Measurements from ENCODE around the gene CNOT3. TPM values are rescaled to one million over a fixed set of nuclear protein-coding genes. Genes with fewer than 3 reads are reported as not detected.

Gene CNOT3
- total and polyA plus RNA-seq, 8 donors, result 16.8 to 40.0 (median 22.5) TPM

DNA sequence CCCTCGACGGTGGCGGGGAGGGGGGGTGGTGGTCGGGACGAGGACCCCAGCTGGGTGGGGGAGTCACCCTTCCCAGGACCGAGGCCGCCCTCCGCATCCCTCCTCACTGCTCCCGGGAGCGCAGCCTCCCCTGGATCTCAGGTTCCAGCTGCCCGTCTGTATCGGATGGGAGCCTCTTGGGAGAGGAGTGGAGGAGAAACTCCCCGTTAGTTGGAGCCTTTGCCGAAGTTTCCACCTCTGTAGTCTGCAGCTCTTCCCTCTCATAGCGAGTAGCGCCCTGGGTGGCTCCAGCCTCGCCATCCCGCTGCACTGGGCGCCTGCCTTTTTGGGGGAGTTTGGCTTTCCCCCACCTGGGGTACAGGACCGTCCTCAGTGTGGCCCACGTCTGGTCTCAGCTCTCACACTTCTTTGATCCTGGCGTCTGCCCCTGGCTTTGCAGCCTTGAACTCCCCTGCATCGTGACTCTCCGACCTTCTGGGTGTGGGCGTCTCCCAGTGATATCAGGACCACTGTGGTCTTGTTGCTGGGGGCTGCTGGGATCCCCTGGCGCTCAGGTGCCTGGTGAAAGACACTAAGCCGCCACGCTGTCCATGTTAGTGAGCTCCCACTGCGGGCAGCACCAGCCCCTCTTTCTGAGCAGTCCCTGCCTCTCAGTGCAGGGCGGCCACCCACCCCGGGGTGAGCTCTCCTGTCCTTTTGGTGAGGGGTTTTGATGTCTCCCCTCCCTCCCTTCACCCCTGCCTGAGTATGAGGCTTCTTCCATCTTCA lies 1.1 kb downstream of the CNOT3 start:
- Histone ChIP-seq H3K27me3 (no peaks in the 10 kb centered on the region), H3K4me1 (peaks cover 0 to 20% (median 3%) of the 10 kb centered on the region in 3 donors), H3K36me3 (peaks cover under 1 to 12% (median 4%) of the 10 kb centered on the region in 3 donors), H3K4me3 (peak overlapping the region; percentile 98 to 100 (median 100)), H3K27ac (peak overlapping the region in 2 of 4 donors; percentile 90 to 92), H3K9me3 (no peaks in the 10 kb centered on the region)
- FAIRE-seq (no peak), DNase-seq (no peak), ATAC-seq (no peak)
- intact Hi-C loops (cut with DNase I), result no loop called here
- TF ChIP-seq CTCF (IDR thresholded peaks at IDR 0.05), result no peak
- WGBS, 2 donors, result 17 to 19% methylated on average over 28 to 30 of the region's 31 CpGs

- peaks cover 0 to 14% (median 0%) of the 10 kb centered on the region in 3 donors for H3K4me1 ChIP-seq
- H3K9me3 ChIP-seq, result no peaks in the 10 kb centered on the region
- H3K27me3 ChIP-seq, result no peaks in the 10 kb centered on the region
- no peak overlapping the region for H3K4me3 ChIP-seq
- DNase-seq, result no peak
- 83 to 84% methylated on average over 3 of the region's 3 CpGs for WGBS, 2 donors
- H3K36me3 ChIP-seq, result peaks cover 9 to 39% (median 25%) of the 10 kb centered on the region in 3 donors
- ATAC-seq, result no peak
- no peak overlapping the region for H3K27ac ChIP-seq
- FAIRE-seq, result no peak
- TF ChIP-seq CTCF (IDR thresholded peaks at IDR 0.05), result no peak
- intact Hi-C loops (cut with DNase I), result no loop called here
These were observed 3.8 kb downstream of the CNOT3 start for GRCh38 chr19:54141356-54141755.

DNA sequence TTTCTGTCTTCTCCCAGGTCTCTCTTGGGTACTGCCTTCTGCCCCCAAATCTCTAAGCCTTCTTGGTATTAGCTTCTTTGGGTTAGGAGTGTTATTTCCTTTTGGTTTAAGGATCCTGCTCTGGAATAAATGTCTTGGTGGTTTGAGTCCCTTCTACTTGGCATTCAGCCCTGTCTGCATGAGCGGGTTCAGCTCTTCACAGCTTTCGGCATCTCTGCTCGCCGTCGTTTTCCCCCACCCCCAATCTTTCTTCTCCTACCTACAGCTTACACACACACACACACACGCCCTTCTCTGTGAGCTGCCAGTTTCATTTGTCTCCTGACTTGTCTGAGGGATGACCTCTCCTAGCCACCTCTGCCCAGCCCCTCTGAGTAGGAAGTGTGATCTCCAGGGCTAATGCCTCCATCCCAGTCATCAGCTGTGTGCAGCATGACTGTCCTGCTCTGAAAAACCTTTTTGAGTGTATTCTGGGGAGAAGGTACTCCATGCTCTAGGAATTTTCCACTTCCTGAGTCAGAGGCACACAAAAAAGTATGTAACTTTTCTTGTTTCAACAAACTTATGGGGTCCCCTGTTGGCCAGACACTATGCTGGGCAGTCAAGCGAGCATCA lies 4.7 kb downstream of the CNOT3 start:
- no peak overlapping the region for H3K4me3 ChIP-seq
- peaks cover 0 to 14% (median 0%) of the 10 kb centered on the region in 3 donors for H3K4me1 ChIP-seq
- WGBS, 2 donors, result 79 to 81% methylated on average over 7 of the region's 7 CpGs
- no peak overlapping the region for H3K27ac ChIP-seq
- intact Hi-C loops (cut with DNase I), result no loop called here
- H3K9me3 ChIP-seq, result no peaks in the 10 kb centered on the region
- DNase-seq (no peak), ATAC-seq (no peak), FAIRE-seq (no peak)
- H3K27me3 ChIP-seq, result no peaks in the 10 kb centered on the region
- TF ChIP-seq CTCF (IDR thresholded peaks at IDR 0.05), result no peak
- peaks cover 9 to 47% (median 33%) of the 10 kb centered on the region in 3 donors for H3K36me3 ChIP-seq

DNA sequence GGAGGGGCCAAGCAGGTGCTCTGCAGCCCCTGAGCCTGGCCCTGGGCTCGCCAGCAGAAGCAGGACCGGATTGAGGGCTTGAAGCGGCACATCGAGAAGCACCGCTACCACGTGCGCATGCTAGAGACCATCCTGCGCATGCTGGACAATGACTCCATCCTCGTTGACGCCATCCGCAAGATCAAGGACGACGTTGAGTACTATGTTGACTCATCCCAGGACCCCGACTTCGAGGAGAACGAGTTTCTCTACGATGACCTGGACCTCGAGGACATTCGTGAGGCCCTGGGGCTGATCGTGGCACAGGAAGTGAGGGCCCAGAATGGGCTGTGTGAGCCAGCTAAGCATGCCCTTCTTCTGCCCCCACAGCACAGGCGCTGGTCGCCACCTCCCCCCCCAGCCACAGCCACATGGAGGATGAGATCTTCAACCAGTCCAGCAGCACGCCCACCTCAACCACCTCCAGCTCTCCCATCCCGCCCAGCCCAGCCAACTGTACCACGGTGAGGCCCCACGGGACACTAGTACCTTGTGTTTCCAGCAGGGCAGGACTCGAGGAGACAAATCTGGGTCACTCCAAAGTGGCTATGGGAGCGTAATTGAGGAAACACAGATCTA lies 8.1 kb downstream of the CNOT3 start:
- DNase-seq, result no peak
- FAIRE-seq, result no peak
- no peaks in the 10 kb centered on the region for H3K9me3 ChIP-seq
- no peaks in the 10 kb centered on the region for H3K27me3 ChIP-seq
- TF ChIP-seq CTCF (IDR thresholded peaks at IDR 0.05), result no peak
- H3K4me3 ChIP-seq, result no peak overlapping the region
- peaks cover 0 to 4% (median 0%) of the 10 kb centered on the region in 3 donors for H3K4me1 ChIP-seq
- no peak overlapping the region for H3K27ac ChIP-seq
- intact Hi-C loops (cut with DNase I), result no loop called here
- ATAC-seq, result no peak
- H3K36me3 ChIP-seq, result peaks cover 9 to 62% (median 53%) of the 10 kb centered on the region in 3 donors
- 91 to 92% methylated on average over 28 of the region's 28 CpGs for WGBS, 2 donors
